GM19455 (cell line): Measurements from ENCODE around the gene CHTOP.
"Not testable (repeated sequence)": the region's sequence is repeated elsewhere in the genome, so short reads cannot be mapped to it uniquely, and the experiment has no call there.

Experiments used
- ATAC-seq: cut with Tn5 transposase; IDR thresholded peaks from one replicate; pipeline ENCODE4 v1.9.1; 2021; ENCODE audit not compliant: unreplicated experiment

The CHTOP gene

DNA sequence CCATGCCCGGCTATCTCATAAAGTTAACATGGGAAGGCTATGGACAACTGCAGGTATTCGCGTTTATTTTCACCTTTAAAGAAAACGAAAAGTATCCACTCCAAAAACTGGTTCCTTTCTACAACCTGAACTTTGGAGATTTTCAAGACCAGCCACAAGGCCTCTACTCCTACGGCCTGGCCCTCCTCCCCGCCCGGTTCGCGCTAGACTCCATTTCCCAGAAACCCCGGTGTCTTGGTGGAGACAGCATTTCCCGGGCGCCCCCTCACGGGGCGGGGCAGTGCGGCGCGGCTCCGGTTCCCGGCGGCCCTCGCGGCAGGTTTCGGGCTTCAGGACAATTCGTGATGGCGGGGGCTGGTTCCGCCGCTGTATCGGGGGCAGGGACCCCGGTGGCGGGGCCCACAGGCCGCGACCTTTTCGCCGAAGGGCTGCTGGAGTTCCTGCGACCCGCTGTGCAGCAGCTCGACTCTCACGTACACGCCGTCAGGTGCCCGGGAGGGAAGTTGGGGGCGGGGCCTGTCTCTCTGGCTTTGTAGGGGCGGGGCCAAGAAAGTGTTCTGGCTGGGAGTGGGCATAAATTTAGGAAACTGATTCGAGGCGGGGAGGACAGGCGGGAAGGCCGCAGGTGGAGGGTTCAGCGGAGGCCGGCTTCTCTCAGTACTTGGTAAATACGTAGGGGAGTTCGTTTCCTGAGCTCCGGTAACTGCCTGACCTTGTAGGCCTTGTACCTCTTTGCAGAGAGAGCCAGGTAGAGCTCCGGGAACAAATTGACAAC is 24.7 kb downstream of the CHTOP start, which contains the start of gene SNAPIN:
SNAPIN (plus strand) TSS at position 304 of the 775 bp plus-strand sequence; CDS start at position 345, 41 bp downstream.
- ATAC-seq: peak; percentile 93

DNA sequence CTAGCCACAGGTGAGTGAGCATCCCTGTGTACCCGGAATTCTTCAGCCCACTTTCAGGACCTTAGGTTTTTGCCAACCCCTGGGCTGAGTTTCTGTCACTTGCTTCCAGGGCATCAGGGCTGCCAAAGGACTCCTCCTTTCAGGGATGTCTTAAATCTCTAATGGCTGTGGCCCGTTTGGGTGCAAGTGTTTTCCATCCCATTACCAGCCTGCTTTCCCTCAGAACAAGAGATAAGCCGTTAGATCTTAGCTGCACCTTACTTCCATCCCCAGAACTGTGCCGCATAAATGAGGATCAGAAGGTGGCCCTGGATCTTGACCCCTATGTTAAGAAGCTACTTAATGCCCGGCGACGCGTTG is 25.3 kb downstream of the CHTOP start:
- peak; percentile 2 for ATAC-seq

DNA sequence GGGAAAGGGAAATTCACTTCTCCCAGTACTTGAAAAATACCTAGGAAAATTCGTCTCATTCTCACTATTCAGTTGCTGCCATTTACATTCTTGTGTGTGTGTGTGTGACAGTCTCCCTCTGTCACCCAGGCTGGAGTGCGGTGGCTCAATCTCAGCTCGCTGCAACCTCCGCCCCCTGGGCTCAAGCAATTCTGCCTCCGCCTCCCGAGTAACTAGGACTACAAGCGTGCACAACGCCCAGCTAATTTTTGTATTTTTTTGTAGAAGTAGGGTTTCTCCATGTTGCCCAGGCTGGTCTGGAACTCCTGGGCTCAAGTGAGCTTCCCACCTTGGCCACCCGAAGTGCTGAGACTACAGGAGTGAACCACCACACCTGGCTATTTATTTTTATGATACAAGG is 25.8 kb downstream of the CHTOP start:
- ATAC-seq: no peak

DNA sequence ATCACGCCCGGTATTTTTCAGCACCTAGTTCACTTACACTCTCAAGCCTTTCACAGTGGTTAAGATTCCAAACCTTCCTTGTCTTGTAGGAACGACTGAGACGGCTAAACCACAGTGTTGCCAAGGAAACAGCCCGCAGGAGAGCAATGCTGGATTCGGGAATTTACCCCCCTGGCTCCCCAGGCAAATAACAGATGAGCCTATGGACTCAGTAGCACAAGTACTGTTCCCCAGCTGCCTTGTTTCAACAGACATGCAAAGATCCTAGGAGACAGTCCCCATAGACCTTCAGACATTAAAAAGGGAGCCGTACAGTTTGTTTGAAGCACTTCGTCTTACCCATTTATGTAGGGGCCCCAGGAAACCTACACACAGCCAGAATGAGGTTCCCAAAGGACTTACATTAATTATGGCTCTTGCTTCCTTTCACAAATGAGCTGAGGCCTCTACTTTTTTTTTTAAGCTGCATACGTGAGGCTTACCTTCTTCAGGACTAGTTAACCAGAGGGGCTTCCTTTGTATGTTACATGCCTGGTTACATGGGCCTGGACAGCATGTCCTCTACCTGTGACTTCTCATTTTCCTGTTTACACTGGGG is 27.3 kb downstream of the CHTOP start:
- ATAC-seq: no peak

DNA sequence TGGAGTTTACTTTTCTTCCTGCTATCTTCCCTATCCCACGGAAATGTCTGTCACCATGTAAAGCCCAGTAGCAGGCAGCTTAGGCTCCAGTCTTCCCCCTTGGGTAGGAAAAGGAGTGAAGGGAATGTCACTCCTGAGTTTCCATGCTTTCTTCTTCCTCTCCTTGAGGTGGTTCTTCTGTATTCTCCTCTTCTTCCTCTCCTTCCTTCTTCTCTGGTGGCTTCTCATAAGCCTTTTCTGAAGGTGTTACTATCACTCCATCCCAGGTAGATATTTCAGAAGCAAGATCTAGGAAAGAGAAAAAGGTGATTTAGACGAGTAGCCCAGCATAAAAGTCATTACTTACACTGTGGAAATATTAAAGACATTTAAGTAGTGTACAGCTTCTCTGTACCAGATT is 28.4 kb downstream of the CHTOP start:
- no peak for ATAC-seq

DNA sequence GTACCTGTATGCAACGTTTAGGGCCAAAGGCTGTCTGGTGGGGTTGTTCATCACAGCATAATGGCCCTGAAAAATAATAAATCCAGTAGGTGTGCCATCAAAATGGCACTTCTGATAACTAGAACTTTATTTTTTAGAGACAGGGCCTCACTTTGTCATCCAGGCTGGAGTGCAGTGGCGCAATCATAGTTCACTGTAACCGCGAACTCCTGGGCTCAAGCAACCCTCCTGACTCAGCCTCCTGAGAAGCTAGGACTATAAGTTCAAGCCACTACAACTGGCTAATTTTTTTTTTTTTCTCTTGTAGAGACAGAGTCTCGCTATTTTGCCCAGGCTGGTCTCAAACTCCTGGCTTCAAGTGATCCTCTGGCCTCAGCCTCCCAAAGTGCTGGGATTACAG is 29.3 kb downstream of the CHTOP start:
- no peak for ATAC-seq

DNA sequence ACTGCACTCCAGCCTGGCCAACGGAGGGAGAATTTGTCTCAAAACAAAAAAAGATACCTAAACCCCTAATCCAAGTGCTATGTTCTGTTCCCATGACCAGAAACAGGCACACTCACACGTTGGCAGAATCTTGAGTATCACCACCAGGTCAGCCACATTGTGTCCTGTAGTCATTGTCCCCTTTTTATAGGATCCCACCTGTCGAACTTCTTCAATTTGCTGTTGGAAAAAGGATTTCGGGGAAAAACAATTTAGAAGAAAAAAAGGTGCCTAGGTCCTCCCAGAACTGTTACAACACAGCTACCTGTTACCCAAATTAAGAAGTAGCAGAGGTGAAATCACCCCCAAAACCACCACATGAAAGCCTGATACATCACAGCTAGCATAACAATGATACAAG is 33.6 kb downstream of the CHTOP start:
- ATAC-seq: no peak

DNA sequence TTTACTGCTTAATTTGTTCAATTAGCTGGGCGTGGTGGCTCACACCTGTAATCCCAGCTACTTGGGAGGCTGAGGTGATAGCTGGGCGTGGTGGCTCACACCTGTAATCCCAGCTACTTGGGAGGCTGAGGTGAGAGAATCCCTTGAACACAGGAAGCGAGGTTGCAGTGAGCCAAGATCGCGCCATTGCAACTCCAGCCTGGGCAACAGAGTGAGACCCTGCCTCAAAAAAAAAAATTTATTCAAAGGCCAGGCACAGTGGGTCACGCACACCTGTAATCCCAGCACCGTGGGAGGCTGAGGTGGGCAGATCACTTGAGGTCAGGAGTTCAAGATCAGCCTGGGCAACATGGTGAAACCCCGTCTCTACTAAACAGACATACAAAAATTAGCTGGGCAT is 34.8 kb downstream of the CHTOP start:
- not testable (repeated sequence) for ATAC-seq

DNA sequence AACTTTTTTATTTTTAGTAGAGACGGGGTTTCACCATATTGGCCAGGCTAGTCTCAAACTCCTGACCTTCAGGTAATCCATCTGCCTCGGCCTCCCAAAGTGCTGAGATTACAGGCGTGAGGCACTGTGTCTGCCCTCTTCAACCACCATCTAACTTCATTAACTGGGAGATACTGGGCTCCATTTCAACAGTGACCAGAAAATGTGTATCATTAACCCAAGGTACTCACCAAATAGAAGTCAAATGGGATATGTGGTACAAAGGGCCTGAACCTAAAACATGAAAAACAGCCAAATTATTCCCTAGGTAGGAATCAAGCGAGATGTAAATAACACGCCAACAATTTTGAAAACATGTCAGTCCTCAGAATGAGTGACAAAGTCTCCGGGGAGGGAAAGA is 35.7 kb downstream of the CHTOP start:
- no peak for ATAC-seq

DNA sequence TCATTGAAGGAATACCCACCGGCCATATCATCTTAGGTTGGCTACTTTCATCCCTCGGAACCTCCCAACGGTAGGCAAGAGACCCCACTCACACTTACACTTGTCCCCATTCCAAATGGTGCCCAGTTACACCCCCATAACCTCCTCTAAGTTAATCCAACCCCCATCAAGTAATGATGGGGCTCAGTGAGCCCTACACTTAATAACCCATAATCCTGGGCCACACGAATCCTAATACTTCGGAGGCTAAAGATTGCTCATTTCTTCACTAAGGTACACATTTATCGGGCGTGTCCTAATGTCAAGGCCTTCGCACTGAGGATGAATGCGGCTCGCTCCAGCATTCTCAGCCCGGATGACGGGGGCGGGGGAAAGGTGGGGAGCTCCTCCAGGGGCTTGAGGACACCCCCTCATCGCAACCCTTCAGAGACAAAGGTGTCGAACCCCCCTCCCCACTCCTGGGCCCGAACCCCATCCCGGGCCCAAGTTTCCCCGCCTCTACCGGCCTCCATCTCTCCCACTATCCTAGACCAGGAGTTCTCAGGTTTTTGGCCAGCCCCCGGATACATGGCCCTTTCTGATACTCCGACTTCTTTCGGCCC is 36.5 kb downstream of the CHTOP start:
- peak; percentile 11 for ATAC-seq

DNA sequence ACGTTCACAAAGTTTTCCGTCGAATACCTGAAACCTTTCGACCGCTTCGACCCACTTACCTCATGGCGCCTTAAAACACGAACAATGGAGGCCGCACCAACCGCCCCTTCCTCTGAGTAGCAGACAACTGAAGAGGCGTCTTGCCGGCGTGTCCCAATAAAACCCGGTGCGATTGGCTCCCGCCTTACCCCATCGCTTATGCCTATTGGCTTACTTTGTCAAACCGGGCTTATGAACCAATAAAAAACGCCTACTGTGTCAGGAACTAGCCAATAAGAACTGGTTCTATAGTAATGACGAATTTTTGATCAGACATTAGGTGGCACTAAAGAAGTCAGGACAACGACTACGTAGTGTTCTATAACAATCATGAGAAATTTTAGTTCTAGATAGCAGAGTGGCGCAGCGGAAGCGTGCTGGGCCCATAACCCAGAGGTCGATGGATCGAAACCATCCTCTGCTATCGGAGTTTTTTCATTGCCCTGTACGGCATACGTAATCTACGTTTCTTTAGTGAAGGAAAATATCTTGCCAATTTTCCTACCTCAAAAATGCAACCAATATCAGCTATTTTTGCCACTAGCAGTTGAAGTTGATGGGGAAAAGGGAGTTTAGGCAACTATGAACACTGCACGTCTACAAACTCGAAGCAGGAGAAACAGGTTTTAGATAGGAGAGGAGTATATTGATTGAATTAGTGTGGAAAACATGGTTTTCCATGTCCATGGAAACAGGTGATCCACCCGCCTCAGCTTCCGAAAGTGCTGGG is 37.2 kb downstream of the CHTOP start, which contains the start of gene ILF2:
ILF2 (minus strand) TSS at position 135 of the 769 bp plus-strand sequence; CDS start at position 64, 71 bp downstream.
- ATAC-seq: peak; percentile 91

DNA sequence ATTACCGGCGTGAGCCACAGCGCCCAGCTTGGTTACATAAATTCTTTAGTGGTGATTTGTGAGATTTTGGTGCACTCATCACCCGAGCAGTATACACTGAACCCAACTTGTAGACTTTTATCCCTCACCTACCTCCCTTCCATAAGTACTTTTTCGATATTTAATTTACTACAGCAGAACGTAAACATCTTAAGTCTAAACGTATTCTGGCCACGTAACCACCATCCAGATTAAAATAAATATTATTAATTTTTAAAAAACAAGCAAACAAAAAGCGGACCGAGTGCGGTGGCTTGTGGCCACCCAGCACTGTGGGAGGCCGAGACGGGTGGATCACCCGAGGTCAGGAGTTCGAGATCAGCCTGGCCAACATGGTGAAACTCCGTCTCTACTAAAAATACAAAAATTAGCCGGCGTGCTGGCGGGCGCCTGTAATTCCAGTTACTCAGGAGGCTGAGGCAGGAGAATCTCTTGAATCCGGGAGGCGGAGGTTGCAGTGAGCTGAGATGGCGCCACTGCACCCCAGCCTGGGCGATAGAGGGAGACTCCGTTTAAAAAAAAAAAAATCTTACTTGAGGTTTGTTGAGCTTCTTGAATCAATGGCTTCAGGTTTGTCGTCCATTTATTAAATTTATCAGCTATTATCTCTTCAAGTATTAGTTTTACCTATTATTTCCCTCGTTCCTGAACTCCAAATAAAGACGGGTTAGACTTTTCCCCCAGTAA is 37.9 kb downstream of the CHTOP start:
- peak; percentile 14 for ATAC-seq

DNA sequence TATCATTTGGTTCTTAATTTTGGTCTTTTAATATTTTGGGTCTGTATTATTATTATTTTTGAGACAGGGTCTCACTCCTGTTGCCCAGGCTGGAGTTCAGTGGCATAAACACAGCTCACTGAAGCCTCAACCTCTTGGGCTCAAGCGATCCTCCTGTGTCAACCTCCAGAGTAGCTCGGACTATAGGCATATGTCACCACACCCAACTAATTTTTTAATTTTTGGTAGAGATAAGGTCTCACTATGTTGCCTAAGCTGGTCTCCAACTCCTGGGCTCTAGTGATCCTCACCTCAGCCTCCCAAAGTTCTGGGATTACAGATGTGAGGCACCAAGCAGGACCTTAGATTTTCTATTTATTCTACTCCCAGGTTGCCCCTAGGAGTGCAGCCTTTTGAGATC is 39.6 kb downstream of the CHTOP start:
- ATAC-seq: no peak

DNA sequence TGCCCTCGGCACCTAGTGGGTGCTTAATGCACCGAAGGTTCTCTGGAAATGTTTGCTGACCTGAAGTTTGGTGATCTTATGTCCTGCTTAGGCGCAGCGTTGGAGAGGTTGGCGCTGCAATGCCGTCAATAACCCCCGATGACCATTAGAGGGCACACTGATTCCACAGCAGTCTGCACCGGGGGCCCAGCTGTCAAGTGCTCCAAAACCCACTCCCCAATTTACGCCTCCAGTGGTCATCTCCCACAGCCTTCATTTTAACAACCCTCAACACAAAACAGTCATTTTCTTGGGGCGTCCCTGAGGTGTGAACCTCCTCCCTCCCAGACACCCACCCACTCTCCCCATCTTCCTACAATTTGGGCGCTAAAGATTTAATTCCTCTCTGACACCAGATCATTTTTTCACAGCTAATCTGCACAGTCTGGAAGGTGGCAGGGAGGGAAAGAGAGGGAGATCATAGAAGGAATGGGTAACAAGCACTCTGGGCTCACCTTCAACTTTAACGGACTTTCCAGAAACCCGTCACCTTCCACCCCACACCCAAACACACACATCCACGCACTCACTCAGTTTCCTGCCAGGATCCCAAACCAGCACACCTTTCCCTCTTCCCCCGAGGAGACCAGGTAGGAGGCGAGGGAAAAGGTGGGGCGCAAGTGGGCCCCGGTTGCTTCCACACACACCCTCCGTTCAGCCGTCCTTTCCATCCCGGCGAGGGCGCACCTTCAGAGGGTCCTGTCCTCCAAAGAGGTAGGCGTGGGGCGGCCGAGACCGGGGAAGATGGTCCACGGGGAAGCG is 44.1 kb downstream of the CHTOP start:
- no peak for ATAC-seq

DNA sequence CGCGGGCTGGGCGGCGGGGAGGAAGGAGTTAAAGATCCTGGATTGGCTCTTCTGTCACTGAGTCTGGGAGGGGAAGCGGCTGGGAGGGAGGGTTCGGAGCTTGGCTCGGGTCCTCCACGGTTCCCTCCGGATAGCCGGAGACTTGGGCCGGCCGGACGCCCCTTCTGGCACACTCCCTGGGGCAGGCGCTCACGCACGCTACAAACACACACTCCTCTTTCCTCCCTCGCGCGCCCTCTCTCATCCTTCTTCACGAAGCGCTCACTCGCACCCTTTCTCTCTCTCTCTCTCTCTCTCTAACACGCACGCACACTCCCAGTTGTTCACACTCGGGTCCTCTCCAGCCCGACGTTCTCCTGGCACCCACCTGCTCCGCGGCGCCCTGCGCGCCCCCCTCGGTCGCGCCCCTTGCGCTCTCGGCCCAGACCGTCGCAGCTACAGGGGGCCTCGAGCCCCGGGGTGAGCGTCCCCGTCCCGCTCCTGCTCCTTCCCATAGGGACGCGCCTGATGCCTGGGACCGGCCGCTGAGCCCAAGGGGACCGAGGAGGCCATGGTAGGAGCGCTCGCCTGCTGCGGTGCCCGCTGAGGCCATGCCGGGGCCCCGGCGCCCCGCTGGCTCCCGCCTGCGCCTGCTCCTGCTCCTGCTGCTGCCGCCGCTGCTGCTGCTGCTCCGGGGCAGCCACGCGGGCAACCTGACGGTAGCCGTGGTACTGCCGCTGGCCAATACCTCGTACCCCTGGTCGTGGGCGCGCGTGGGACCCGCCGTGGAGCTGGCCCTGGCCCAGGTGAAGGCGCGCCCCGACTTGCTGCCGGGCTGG is 44.9 kb downstream of the CHTOP start, which contains the start of gene NPR1:
NPR1 (plus strand) TSS at position 170 of the 818 bp plus-strand sequence; CDS start at position 591, 421 bp downstream.
- ATAC-seq: no peak

DNA sequence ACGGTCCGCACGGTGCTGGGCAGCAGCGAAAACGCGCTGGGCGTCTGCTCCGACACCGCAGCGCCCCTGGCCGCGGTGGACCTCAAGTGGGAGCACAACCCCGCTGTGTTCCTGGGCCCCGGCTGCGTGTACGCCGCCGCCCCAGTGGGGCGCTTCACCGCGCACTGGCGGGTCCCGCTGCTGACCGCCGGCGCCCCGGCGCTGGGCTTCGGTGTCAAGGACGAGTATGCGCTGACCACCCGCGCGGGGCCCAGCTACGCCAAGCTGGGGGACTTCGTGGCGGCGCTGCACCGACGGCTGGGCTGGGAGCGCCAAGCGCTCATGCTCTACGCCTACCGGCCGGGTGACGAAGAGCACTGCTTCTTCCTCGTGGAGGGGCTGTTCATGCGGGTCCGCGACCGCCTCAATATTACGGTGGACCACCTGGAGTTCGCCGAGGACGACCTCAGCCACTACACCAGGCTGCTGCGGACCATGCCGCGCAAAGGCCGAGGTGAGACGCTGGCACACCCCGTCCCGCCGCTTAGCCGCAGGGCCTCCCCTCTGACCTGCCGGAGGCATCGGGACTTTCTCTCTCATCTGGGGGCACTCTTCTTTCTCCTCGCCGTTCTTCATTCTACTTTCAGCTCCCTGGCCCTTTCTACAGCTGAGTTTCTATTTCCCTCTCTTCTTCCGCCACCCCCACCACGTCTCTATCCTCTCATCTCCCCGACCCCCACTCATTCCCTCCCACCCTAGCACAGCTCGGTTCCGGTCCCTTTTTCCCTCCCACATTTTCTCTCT is 45.7 kb downstream of the CHTOP start:
- no peak for ATAC-seq

DNA sequence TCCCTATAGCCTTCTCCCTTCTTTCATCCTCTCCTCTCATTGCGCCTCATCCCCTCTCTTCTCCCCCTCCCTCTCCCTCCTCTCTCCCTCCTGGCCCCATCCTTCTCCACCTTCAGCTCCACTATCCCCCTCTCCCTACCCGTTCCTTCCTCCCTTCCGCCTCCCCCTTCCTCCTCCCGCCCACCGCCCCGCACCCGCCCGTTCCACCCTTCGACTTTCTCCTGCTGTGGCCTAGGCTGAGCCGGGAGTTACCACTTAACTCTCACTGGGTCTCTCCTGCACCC is 46.2 kb downstream of the CHTOP start:
- ATAC-seq: no peak

DNA sequence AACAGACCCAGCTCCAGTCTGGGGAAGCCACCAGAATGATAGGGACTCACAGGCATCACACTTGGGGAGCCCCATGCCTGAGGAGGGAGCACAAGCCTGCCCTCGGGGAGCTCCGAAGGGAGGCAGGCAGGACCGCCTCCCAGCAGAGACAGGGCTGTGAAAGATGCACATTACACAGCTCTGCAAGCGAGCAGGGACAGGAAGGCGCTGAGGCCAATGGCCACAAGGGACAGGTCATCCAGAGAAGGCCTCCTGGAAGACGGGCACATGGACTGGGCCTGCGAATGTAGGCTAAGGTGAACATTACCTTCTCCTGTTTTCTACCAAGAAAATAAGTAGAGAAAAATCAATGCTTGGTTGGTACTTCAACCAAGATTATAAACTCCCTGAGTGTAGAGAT is 48.9 kb downstream of the CHTOP start:
- no peak for ATAC-seq
